Measurements from ENCODE around the gene BAG1.
A peak's percentile ranks its signal among the peaks of the same experiment; 100 is the strongest.

Gene BAG1

GRCh38 chr9:33241298-33241697 lies 23.2 kb downstream of the BAG1 start:
- DNase-seq (ENCODE audit: low spot score), result no peak

GRCh38 chr9:33239921-33240320 lies 24.6 kb downstream of the BAG1 start, which contains the start of gene SPINK4:
Gene SPINK4, plus strand, starts transcription at chr9:33240167. Its CDS starts 42 bp downstream, at chr9:33240209.
- DNase-seq (ENCODE audit: low spot score), result no peak

GRCh38 chr9:33236571-33236970 lies 27.9 kb downstream of the BAG1 start:
- DNase-seq (ENCODE audit: low spot score), result no peak

- no peak for DNase-seq (ENCODE audit: low spot score)
These were observed 29.7 kb downstream of the BAG1 start for GRCh38 chr9:33234511-33235467.

- no peak for DNase-seq (ENCODE audit: low spot score)
These were observed 30.7 kb downstream of the BAG1 start for GRCh38 chr9:33233626-33234342.

GRCh38 chr9:33232815-33233214 lies 31.7 kb downstream of the BAG1 start:
- no peak for DNase-seq (ENCODE audit: low spot score)

- no peak for DNase-seq (ENCODE audit: low spot score)
These were observed 32.9 kb downstream of the BAG1 start for GRCh38 chr9:33231623-33231942.

GRCh38 chr9:33230756-33231622 lies 33.5 kb downstream of the BAG1 start:
- no peak for DNase-seq (ENCODE audit: low spot score)

GRCh38 chr9:33229359-33230114 lies 35.0 kb downstream of the BAG1 start:
- DNase-seq (ENCODE audit: low spot score), result no peak

GRCh38 chr9:33228606-33229005 lies 35.9 kb downstream of the BAG1 start:
- no peak for DNase-seq (ENCODE audit: low spot score)

GRCh38 chr9:33227741-33228140 lies 36.8 kb downstream of the BAG1 start:
- DNase-seq (ENCODE audit: low spot score), result no peak

GRCh38 chr9:33227008-33227398 lies 37.5 kb downstream of the BAG1 start:
- peak; percentile 45 for DNase-seq (ENCODE audit: low spot score)

- DNase-seq (ENCODE audit: low spot score), result peak; percentile 30
These were observed 39.0 kb downstream of the BAG1 start for GRCh38 chr9:33225319-33226147.

- DNase-seq (ENCODE audit: low spot score), result no peak
These were observed 40.8 kb downstream of the BAG1 start for GRCh38 chr9:33223696-33224095.

GRCh38 chr9:33222031-33222430 lies 42.5 kb downstream of the BAG1 start:
- DNase-seq (ENCODE audit: low spot score), result no peak

- DNase-seq (ENCODE audit: low spot score), result no peak
These were observed 43.0 kb downstream of the BAG1 start for GRCh38 chr9:33221568-33221884.

- no peak for DNase-seq (ENCODE audit: low spot score)
These were observed 43.6 kb downstream of the BAG1 start for GRCh38 chr9:33220681-33221567.

GRCh38 chr9:33211695-33212393 lies 52.7 kb downstream of the BAG1 start:
- no peak for DNase-seq (ENCODE audit: low spot score)
